ENCODE results near the gene EXOC4.
A peak's percentile ranks its signal among the peaks of the same experiment; 100 is the strongest.

The EXOC4 gene

DNA sequence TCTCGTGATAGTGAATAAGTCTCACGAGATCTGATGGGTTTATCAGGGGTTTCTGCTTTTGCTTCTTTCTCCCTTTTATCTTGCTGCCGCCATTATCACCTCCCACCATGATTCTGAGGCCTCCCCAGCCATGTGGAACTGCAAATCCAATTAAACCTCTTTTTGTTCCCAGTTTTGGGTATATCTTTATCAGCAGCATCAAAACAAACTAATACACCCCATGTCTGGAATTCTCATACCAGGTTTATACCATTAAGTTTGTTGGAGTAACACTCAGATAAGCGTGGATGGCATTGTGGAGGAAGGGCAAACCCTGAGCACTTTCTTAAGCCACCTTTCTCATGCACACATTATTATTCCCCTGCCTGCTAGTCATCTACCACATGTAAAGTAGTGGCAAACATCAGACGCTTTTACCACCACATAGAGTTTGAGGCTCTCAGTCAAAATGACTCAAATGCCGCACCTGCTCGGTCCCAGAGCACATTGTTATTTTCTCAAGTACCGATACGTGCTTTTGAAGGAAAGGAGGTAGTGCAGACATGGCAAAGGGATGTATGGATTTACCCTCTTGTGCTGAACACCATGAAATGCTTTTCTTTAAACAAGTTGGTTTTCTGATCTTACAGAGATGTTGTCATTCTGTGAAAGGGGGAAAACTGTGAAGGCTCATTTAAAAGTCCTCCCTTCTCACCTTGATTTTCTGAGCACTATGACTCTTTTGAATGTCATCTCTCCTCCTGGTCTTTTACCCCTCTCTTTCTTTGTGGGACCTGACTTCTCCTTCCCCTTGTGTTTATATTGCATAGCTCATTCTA lies 429.7 kb downstream of the EXOC4 start:
- no peak for DNase-seq

DNA sequence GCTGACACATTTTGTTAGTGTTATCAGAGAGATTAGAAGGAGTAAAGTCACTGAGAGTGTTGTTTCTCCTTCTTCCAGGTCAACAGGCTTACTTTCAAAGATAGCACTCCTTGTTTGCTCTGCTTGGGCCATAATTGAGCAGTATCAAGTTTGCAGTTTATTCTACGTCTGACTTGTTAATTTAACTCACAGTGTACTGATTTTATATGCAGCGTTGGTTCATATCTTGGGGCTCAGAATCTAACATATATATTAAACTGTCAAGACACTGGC lies 430.2 kb downstream of the EXOC4 start:
- no peak for DNase-seq

DNA sequence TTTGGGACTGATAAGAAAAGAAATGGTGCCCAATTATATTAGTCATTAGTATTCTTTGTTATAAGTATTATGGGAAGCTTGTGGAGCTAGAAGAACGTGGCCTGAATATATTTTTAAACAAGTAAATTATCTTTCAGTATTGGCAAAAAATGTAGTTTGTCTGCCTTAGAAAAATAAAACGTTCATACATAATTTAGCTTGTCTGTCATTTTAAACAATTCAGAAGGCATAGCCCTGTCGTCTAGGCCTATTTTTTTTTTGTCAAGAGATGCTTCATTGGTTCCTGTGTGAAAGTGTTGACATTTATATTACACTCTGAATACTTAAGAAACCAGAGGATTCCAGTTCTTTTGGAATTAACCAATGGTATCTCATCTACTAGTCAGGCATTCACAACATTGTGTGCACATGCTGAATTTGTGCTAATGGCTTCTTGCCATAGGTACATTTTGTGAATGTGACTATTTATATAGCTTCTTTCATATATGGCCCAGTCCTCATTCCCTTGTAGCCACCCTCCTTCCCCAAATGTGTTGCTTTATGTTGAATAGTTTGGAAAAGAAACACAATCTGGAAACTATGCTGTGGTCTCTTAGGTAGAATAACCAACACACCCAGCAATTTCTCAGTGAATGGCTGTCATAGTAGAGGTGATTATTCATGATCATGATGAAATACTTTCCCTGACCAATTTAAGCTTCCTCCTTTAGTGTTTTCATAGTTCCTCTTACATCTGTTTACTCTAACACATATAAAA lies 435.8 kb downstream of the EXOC4 start:
- DNase-seq = no peak

- no peak for DNase-seq
Observed at GRCh38 chr7:133690740-133691139, 437.9 kb downstream of the EXOC4 start.

DNA sequence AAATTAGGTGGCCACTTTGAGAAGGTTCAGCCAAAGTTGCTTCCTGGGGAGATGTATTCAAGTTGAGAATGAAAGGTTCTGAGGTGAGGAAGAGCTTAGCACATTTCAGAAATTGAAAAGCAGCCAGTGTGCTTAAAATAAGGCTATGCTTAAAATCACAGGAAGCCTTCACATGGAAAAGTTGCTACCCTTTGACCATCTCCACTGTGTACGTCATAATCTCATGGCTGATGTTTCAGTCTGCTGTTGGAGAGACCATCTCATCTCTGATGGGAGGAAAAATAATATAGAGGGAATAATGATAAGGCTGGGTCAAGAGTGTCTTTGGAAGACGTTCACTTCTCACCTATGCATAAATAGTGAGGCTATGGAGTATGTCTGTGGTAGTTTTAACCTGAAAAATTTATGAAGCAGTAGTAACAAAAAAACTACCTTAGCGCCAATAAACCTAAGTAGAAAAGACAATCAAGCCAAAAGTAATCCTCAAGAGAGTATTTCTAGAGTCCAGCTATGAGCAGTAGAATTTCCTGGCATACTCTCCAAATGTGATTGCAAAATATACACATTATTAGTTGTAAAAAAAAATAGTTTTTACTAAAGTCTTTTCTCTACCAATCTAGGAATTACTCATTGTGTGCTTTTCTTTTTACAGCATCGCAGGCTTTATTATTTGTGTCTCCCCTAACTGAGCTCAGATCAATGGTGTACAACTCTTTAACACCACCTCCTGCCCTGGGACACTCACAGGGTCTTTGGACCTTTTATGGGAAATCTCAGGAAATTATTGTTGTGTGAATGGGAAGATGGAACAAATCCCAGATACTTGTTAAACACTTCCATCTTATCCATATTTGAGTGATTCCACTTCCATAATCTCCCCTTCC lies 439.1 kb downstream of the EXOC4 start:
- no peak for DNase-seq

DNA sequence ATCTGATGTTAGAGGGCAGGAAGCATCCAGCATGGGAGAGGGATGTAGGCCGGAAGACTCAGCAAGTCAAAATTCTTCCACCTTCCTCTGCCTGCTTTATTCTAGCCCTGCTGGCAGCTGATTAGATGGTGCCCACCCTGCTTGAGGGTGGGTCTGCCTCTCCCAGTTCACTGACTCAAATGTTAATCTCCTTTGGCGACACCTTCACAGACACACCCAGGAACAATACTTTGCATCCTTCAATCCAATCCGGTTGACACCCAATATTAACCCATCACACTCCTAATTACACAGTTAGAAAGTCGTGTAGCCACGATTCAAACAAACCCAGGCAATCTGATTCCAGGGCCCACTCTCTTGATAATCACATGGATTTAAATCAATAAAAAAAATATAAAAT lies 440.4 kb downstream of the EXOC4 start:
- no peak for DNase-seq

GRCh38 chr7:133696056-133696455 lies 443.2 kb downstream of the EXOC4 start:
- no peak for DNase-seq

DNA sequence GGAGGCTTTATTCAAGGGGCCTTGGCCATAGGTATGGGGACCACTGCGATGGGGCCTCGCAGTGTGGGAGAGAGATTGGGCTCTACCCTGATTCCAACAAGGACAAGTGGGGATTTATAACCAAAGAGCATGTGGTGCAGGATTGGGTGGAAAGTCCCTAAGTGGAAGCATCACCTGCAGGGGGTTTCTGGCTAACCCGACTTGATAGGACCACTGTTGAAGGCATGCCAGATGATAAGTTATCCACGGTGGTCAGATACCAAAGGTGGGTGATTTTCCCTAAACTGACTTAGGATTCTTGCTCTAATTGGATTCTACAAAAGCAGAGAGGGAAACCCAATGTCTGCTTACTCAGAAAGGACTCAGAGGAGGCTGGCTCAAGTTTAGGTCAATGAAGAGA lies 444.7 kb downstream of the EXOC4 start:
- DNase-seq = no peak

GRCh38 chr7:133698127-133698526 lies 445.2 kb downstream of the EXOC4 start:
- DNase-seq = no peak

GRCh38 chr7:133699386-133699785 lies 446.5 kb downstream of the EXOC4 start:
- no peak for DNase-seq

DNA sequence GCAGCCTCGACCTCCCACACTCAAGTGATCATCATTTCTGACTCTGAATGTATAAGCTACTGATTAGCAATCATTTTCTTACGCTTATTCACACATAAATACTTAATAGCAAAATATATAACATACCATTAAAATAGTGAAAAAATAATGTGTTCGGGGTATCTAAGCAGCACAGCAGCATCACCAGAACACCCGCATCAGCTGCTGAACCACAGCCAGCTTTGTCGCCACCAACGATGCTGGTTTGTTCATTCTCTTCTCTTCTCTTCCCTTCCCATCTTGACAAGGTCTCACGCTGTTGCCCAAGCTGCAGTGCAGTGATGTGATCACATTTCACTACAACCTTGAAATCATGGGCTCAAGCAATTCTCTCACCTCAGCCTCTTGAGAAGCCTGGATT lies 449.2 kb downstream of the EXOC4 start:
- DNase-seq = no peak

DNA sequence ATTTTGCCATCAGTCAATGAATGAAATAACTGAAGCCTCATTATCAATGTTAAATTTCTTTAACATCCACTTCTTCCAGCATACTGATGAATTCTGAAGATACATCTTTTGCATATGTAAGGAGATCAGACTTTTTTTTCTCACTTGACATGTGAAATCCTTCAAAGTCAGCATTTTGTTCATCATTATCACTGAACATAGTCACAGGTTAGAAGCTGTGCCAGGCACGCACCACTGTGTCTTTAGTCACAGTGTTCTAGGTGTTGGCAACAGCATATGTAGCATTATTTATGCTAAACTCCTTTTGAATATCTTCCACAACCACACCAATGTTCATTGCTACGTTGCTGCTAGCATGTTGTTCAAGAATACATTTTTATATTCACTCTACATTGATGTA lies 450.1 kb downstream of the EXOC4 start:
- DNase-seq = no peak

GRCh38 chr7:133703547-133703946 lies 450.7 kb downstream of the EXOC4 start:
- peak; percentile 9 for DNase-seq

DNA sequence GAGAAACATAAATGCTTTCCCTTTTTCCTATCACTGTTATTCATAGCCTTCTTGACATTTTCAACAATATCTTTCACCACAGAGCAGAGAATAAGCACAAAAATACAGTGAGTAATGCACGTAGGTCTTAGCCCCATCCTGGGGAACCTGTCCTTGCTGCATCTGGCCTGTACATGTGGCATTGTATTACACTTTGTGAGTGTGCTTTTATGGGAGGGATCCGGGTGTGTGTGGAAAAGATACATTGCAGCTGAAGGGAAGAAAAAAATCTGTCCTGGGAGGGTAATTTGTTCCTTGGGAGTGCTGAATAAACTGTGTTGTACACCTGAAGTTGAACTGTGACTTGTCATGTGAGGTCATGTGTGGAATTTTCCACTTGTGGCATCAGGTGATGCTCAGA lies 451.6 kb downstream of the EXOC4 start:
- DNase-seq = no peak

DNA sequence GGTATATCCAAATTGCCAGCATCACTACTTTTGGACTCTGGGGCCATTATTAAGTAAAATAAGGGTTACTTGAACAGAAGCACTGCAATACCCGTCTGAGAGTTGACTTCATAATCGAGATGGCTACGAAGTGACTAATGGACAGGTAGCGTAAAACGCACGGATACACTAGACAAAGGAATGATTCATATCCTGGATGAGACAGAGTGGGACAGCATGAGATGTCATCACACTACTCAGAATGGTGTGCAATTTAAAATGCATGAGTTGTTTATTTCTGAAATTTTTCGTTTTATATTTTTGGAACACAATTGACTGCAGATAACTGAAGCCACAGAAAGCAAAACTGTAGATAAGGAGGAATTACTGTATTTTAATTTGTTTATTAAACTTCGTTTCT lies 452.7 kb downstream of the EXOC4 start:
- no peak for DNase-seq

DNA sequence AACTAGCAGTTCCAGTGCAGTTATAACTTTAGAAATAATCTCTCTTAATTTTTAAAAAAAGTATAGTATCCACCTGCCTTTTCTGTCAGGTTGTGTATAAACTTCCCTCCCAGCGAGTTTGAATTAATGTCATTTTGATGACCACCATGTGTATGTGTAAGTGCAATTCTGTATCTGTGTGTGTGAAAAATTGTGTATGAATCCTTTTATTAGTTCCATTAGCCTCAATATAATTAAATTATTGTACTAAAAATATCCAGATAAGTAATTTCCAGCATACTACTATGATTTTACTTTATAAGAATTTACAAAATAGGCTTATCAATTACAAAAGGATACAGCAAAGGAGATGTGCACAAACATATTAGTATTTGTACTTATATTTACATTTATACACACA lies 453.1 kb downstream of the EXOC4 start:
- no peak for DNase-seq

DNA sequence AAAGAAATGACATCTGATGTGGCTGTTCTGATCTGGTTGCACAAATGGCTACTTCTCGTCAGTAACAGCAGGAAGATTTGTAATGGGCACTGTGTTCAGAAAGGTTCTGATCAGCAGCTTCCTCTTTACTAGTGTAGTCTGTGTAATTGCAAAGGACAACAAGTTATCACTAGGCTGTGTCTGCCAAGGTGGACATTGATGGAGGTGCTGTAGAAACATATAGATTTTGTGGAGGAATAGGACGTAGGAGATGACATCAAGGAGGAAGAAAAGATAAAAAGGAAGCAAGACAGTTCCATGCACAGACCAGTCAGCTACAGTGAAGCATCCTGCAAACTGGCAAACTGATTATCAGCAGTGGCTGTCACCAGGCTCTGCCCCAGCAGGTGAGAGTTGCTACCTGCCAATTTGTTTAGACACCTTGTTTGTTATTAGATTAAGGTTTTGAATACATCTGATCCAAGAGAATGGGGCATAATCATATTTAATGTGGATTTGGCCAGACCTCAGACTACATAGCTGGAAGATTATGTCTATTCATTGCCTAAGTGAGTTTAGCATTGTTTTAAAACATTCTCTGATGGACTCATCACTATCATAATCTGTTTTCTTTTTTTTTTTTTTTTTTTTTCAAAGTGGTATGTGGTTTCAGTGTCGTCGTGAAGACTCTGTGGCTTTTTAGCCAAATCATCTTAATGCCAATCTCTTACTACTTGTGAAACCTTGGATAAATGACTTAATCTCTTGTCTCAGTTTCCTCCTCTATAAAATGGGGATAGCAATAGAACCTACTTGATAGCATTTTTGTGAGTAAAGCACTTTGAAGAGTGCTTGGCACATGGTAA lies 456.4 kb downstream of the EXOC4 start:
- no peak for DNase-seq

DNA sequence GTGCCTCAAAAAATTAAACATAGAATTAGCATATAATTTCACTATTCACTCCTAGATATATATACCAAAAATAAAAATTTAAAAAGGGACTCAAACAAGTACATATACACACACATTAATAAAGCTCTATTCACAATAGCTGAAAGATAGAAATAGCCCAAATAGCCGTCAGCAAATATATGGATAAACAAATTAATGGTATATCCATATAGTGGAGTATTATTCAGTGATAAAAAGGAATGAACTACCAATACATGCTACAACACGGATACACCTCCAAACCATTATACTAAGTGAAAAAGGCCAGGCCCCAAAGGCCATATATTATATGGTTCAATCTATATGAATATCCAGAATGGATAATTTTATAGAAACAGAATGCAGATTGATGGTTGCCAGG lies 459.7 kb downstream of the EXOC4 start:
- DNase-seq = no peak

GRCh38 chr7:133714654-133715053 lies 461.8 kb downstream of the EXOC4 start:
- DNase-seq = no peak

GRCh38 chr7:133718131-133718530 lies 465.3 kb downstream of the EXOC4 start:
- DNase-seq = no peak

DNA sequence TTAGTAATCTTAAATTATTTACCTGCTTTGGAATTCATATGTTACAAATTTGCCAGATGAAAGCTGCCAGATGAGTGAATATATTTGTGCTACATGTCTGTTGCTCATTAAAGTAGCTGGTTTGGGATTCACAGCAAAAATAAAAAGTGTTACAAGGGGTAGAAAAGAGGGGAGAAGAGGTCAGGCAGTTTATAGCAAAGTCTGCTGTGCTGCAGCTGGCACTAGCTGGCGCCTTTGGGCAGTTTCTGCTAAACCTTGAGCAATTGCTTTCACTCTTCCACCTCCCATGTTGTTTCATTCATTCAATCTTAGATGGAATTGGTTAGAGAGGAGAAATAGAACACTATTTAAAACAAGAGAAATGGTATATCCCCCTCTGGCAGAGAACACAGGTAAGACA lies 470.2 kb downstream of the EXOC4 start:
- no peak for DNase-seq

DNA sequence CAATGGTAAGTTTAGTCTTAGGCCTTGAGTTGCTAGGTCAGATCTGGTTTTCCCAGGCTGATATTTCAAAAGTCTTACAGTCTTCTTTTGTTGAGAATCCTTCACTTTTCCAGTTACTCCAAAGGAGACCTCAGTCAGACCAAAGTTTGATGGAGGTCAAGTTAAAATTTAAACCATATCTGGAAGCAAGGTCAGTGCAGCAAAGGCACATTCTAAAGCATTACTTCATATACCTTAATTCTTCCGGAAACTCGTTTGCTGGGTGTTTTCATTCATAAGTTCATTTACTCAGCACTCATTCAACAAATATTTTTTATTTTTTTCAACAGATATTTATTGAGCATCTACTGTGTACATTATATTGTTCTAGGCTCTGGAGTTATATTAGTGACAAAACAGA lies 471.3 kb downstream of the EXOC4 start:
- DNase-seq = no peak

GRCh38 chr7:133724694-133725093 lies 471.8 kb downstream of the EXOC4 start:
- no peak for DNase-seq

Data from T1000 (cell line).